ENCODE data around the gene EVA1C.
"Not testable (repeated sequence)": the region's sequence is repeated elsewhere in the genome, so short reads cannot be mapped to it uniquely, and the experiment has no call there.

EVA1C gene, protein sequence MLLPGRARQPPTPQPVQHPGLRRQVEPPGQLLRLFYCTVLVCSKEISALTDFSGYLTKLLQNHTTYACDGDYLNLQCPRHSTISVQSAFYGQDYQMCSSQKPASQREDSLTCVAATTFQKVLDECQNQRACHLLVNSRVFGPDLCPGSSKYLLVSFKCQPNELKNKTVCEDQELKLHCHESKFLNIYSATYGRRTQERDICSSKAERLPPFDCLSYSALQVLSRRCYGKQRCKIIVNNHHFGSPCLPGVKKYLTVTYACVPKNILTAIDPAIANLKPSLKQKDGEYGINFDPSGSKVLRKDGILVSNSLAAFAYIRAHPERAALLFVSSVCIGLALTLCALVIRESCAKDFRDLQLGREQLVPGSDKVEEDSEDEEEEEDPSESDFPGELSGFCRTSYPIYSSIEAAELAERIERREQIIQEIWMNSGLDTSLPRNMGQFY

GRCh38 chr21:32412162-32413014 lies at the start of gene EVA1C:
Gene EVA1C (plus strand): TSS chr21:32412706. CDS start chr21:32412854, 148 bp downstream.
- DNase-seq, result peak; percentile 8

- no peak for DNase-seq
These were observed 48.1 kb upstream of the EVA1C start for GRCh38 chr21:32364387-32364786.

GRCh38 chr21:32364796-32365195 lies 47.7 kb upstream of the EVA1C start:
- no peak for DNase-seq

DNA sequence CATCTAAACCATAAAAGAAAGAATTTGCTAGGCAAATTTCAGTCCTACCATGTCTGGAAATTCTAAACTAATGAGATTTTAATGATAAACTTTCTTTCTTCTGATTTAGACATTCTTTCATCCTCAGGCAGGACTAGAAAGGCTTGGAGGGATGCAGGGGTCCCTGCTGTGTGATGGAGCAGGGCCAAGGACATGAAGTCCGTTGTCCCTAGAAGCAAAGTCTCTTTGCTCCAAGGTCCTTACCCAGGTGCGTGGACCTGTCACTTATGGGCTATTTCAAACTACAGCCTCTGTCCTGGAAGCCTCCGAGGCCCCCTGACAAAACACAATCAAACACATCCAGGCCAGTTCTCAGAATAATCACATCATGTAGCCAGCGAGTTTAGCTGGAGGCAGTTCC lies 46.3 kb upstream of the EVA1C start:
- no peak for DNase-seq

GRCh38 chr21:32367158-32367557 lies 45.3 kb upstream of the EVA1C start:
- no peak for DNase-seq

DNA sequence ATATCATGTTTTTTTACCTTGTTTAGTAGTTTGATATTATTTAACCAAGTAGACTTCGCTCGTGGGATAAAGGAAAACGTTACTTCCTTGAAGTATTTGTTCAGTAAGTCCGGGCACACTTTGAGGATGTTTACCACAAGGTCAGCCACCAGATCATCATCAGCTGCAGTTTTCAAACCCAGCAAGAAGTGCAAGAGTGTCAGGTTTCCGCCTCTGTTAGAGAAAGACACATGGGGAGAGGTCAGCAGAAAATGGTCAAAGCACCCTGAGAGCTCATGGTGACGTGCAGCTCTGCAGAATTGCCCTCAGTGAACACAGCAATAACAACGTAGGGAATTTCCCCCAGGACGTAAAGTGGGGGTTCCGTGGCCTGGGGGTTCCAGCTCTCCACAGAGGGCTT lies 44.1 kb upstream of the EVA1C start:
- DNase-seq, result no peak

DNA sequence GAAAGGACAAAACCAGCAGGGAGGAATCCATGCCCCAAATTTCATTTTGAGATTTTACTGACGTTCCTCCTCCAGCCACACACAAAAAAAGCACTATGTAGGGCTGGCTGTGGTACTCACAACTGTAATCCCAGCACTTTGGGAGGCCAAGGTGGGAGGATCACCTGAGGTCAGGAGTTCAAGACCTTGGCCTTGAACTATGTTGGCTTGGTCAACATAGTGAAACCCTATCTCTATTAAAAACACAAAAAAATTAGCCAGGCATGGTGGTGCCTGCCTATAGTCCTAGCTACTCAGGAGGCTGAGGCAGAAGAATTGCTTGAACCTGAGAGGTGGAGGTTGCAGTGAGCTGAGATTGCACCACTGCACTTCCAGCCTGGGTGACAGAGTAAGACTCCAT lies 43.5 kb upstream of the EVA1C start:
- DNase-seq, result not testable (repeated sequence)

- DNase-seq, result no peak
These were observed 41.3 kb upstream of the EVA1C start for GRCh38 chr21:32370998-32371766.

- DNase-seq, result peak; percentile 88
These were observed 40.6 kb upstream of the EVA1C start for GRCh38 chr21:32371913-32372314.

- DNase-seq, result peak; percentile 59
These were observed 39.8 kb upstream of the EVA1C start for GRCh38 chr21:32372755-32373154.

DNA sequence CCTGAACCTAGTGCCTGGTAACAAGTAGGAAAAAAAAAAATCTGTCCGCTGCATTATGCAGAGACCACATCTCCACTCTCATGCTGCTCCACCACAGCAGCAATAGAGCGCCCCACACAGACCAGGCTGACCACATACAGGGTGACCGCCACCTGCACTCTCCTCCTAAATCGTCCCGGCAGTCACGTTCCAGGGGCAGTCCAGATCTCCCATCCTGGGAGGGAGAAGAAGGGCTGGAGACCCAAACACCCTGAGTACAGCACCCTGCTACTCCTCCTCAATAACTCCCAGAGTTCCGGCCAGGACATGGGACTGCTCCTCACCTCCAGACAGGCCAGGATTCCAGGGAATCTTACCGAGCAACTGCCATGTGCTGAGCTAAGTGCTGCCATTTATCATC lies 35.0 kb upstream of the EVA1C start:
- no peak for DNase-seq

DNA sequence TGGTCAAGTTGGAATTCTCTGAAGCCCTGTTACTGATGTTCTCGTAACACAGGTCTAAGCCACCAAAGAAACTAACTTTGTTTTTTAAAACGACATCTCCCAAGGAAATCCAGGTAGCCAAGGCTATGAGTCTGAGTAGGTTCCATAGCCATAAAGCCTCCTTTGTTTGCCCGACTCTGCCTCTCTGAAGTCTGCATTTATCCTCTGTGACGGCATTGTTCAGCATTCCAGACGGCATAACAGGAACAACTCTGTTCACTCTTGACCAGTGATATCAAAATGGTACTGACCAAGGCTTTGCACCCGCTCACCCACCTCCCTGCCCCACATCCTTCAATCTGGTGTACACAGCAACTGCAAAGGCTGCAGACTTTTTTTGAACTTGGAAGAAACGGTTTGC lies 34.5 kb upstream of the EVA1C start:
- no peak for DNase-seq

DNA sequence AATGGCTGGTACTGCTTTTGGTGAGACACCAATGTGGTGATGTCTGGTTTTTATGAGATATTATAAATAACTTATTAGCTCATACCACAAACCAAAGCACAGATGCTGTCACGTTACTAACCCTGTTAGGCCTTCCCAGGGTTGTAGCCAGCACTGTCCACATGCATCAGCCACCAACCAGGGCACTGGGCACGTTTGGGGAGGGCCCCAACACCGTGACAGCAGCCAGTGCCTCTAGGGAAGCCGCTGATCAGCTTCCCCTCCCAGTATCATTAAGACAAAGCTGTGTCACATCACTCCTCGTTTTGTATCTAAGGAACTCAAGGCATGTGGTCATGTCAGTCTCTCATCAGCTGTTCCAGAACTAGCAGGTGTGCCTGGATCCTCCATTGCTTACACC lies 33.5 kb upstream of the EVA1C start:
- no peak for DNase-seq

DNA sequence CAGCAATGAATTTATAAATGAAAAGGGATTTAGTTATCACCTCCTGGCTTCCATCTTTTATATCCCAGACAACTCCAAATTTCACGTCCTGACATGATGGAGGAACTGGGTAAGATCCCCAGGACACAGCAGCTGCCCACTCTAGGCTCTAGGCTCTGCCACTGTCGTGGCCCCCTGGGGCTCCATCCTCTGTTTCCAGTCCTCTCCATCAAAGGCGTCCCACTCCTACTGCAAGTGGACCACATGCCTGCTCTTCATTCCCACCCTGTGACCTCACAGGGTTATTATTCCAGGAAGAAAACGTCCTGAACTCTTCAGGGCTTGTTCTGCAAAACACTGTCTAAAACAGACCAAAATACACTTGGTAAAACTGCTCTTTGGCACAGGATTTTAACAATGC lies 31.6 kb upstream of the EVA1C start:
- DNase-seq, result no peak

GRCh38 chr21:32381571-32381970 lies 30.9 kb upstream of the EVA1C start:
- no peak for DNase-seq

DNA sequence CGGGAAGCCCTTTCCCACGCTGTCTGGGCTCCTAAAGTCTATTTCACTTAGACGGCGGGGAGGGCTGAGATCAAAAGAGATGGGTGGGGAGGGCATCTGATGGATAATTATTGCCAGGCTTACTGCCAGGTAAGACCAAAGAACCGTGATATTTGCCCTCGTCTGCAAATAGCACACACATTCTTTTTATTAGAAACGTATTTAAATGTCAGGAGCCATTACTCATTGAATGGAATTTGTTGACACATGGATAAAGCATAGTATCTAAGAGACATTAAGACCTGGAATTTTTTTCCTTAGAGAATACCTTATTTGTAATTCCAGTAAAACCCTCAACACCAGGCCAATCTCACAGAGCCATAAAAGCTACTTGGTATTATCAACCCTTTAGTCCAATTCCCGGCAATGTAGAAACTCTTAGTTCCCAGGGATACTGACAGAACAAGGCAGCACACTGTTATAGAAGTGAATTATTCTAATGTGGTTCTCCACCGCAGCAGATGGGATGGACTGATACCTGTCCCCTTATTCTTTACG lies 30.3 kb upstream of the EVA1C start:
- peak; percentile 84 for DNase-seq

DNA sequence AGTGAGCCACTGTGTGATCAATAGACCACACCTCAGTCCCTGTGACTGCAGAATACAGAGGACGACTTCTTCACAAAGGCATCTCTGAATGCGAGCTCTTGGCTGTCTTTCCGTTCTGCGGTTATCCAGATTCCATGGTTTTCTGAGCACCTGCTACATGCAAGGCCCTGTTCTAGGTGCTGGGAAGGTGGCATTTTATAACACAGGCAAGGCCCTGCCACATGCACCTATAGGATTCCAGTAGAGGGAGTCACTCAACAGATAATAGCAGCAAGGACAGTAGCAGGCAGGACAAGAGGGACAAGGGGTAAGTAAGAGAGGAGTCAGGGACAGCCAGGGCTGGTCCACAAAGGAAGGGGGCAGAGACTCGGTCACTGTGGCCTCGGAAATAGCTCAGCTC lies 28.7 kb upstream of the EVA1C start:
- DNase-seq, result no peak

GRCh38 chr21:32386195-32386870 lies 26.2 kb upstream of the EVA1C start:
- peak; percentile 34 for DNase-seq

GRCh38 chr21:32387151-32387550 lies 25.4 kb upstream of the EVA1C start:
- DNase-seq, result no peak

DNA sequence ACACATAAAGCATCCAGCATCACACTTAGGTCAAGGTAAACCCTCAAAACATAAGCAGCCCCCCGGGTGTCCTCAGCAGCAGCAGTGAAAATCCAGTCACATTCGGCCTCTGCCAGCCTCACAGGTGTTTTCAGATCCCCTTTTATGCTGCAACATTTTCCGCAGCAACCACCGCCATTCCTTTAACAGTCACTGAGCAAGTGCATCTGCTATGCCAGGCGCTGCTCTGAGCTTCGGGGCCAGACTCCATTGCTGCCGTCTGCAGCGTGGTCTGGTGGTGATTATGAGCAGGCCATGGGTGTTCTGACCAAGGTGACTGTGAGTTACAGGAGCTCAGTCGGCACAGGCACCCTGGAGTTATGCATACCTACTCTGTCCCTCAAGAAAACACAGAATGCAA lies 24.2 kb upstream of the EVA1C start:
- no peak for DNase-seq

- no peak for DNase-seq
These were observed 23.0 kb upstream of the EVA1C start for GRCh38 chr21:32389337-32390015.
